ENCODE results near the gene NECAB3.

DNA sequence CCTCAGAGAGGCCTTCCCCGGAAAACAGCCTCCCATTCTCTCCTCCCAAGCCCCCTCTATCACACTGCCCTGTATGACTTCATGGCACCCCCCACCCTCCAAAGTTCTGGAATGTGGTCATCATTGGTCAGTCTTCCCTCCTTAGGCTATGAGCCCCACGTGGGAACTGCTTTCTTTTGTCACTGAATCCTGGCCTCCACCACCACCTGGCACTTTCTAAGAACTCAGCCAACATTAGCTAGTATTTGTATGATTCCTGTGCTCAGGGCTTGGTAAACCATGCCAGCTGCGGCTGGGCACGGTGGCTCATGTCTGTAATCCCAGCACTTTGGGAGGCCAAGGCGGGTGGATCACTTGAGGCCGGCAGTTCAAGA is 20.4 kb upstream of the NECAB3 start:
- TF ChIP-seq POLR2A (IDR thresholded peaks at IDR 0.05) = no peak
- TF ChIP-seq, protein P1, sequence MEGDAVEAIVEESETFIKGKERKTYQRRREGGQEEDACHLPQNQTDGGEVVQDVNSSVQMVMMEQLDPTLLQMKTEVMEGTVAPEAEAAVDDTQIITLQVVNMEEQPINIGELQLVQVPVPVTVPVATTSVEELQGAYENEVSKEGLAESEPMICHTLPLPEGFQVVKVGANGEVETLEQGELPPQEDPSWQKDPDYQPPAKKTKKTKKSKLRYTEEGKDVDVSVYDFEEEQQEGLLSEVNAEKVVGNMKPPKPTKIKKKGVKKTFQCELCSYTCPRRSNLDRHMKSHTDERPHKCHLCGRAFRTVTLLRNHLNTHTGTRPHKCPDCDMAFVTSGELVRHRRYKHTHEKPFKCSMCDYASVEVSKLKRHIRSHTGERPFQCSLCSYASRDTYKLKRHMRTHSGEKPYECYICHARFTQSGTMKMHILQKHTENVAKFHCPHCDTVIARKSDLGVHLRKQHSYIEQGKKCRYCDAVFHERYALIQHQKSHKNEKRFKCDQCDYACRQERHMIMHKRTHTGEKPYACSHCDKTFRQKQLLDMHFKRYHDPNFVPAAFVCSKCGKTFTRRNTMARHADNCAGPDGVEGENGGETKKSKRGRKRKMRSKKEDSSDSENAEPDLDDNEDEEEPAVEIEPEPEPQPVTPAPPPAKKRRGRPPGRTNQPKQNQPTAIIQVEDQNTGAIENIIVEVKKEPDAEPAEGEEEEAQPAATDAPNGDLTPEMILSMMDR (IDR thresholded peaks at IDR 0.05) = no peak

Measured in esophagus squamous epithelium (tissue), 4 donors.